ENCODE data around the gene NAT16. TPM values are rescaled to one million over a fixed set of nuclear protein-coding genes. Genes with fewer than 3 reads are reported as not detected.
"Not testable (repeated sequence)": the region's sequence is repeated elsewhere in the genome, so short reads cannot be mapped to it uniquely, and the experiment has no call there.

NAT16 gene
- polyA plus RNA-seq, 1 donor, result not detected

DNA sequence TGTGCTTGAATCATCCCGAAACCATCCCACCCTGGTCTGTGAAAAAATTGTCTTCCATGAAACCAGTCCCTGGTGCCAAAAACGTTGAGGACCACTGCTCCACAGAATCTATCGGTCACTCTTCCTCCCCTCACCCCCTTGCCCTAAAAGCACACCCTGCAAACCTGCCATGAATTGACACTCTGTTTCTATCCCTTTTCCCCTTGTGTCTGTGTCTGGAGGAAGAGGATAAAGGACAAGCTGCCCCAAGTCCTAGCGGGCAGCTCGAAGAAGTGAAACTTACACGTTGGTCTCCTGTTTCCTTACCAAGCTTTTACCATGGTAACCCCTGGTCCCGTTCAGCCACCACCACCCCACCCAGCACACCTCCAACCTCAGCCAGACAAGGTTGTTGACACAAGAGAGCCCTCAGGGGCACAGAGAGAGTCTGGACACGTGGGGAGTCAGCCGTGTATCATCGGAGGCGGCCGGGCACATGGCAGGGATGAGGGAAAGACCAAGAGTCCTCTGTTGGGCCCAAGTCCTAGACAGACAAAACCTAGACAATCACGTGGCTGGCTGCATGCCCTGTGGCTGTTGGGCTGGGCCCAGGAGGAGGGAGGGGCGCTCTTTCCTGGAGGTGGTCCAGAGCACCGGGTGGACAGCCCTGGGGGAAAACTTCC, 54.0 kb downstream of the NAT16 start:
- peak; percentile 52 for DNase-seq

GRCh38 chr7:101124376-101125056, 55.6 kb downstream of the NAT16 start:
- no peak for DNase-seq

GRCh38 chr7:101123703-101124068, 56.4 kb downstream of the NAT16 start:
- DNase-seq, result no peak

DNA sequence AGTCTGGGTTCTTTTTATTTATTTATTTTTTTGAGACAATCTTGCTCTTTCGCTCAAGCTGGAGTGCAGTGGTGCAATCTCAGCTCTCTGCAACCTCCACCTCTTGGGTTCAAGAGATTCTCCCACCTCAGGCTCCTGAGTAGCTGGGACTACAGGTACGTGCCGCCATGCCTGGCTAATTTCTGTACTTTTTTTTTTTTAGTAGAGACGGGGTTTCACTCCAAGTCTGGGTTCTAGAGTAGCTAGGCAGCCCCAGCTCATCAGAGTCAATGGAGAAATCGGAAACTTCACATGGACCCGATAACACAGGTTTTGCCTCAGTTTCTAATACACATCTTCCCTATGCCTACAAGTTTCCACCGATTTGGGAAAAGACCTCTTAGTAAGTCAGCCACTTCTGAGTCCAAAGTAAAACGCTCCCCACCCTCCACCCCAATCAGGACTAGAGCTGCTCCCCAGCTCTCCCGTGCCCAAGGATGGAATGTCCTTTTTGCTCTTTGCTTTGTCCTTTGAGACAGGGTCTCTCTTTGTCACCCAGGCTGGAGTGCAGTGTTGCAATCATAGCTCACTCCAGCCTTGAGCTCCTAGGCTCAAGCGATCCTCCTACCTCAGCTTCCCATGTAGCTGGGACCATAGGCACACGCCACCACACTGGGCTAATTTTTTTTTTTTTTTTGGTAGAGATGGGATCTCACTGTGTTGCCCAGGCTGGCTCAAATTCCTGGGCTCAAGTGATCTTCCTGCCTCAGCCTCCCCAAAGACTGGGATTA, 57.0 kb downstream of the NAT16 start:
- no peak for DNase-seq

GRCh38 chr7:101121991-101122932, 57.8 kb downstream of the NAT16 start:
- peak; percentile 93 for DNase-seq

DNA sequence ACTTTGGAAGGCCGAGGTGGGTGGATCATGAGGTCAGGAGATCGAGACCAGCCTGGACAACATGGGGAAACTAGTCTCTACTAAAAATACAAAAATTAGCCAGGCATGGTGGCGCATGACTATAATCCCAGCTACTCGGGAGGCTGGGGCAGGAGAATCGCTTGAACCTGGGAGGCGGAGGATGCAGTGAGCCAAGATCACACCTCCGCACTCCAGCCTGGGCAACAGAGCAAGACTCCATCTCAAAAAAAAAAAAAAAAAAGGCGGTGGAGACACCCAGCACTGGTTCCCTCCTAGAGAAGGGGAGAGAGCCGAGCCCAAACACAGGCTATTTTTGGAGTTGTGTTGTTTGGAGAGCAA, 58.5 kb downstream of the NAT16 start:
- not testable (repeated sequence) for DNase-seq

Other genes with a start within 250 kb of the NAT16 start
- gene MUC3A, start 230.8 kb downstream of the NAT16 start, polyA plus RNA-seq (ENCODE audit: insufficient read length), result 0.10 TPM
- 0.27 TPM for gene MUC12, start 210.7 kb downstream of the NAT16 start, polyA plus RNA-seq (ENCODE audit: insufficient read length)
- not detected for gene MUC17, start 160.2 kb downstream of the NAT16 start, polyA plus RNA-seq (ENCODE audit: insufficient read length)
- 9.4 TPM for gene TRIM56, start 94.8 kb downstream of the NAT16 start, polyA plus RNA-seq (ENCODE audit: insufficient read length)
- 5.7 TPM for gene SERPINE1, start 53.2 kb downstream of the NAT16 start, polyA plus RNA-seq (ENCODE audit: insufficient read length)
- gene AP1S1, start 25.8 kb downstream of the NAT16 start, polyA plus RNA-seq (ENCODE audit: insufficient read length), result 20.5 TPM
- not detected for gene VGF, start 14.7 kb downstream of the NAT16 start, polyA plus RNA-seq (ENCODE audit: insufficient read length)
- gene MOGAT3, start 20.7 kb upstream of the NAT16 start, polyA plus RNA-seq (ENCODE audit: insufficient read length), result not detected
- 48.7 TPM for gene PLOD3, start 37.3 kb upstream of the NAT16 start, polyA plus RNA-seq (ENCODE audit: insufficient read length)
- 48.3 TPM for gene ZNHIT1, start 37.9 kb upstream of the NAT16 start, polyA plus RNA-seq (ENCODE audit: insufficient read length)
- 7.5 TPM for gene CLDN15, start 57.5 kb upstream of the NAT16 start, polyA plus RNA-seq (ENCODE audit: insufficient read length)
- 133 TPM for gene FIS1, start 64.8 kb upstream of the NAT16 start, polyA plus RNA-seq (ENCODE audit: insufficient read length)
- 26.6 TPM for gene IFT22, start 141.5 kb upstream of the NAT16 start, polyA plus RNA-seq (ENCODE audit: insufficient read length)
- gene COL26A1, start 182.6 kb upstream of the NAT16 start, polyA plus RNA-seq (ENCODE audit: insufficient read length), result 2.4 TPM